ENCODE measurements around the gene CEP164. TPM values are rescaled to one million over a fixed set of nuclear protein-coding genes. Genes with fewer than 3 reads are reported as not detected.

Gene CEP164
- total RNA-seq, 4 donors from 2014 or later = 3.4 to 9.2 (median 5.8) TPM

- TF ChIP-seq POLR2A (IDR thresholded peaks at IDR 0.05) = no peak
- TF ChIP-seq, protein P1, sequence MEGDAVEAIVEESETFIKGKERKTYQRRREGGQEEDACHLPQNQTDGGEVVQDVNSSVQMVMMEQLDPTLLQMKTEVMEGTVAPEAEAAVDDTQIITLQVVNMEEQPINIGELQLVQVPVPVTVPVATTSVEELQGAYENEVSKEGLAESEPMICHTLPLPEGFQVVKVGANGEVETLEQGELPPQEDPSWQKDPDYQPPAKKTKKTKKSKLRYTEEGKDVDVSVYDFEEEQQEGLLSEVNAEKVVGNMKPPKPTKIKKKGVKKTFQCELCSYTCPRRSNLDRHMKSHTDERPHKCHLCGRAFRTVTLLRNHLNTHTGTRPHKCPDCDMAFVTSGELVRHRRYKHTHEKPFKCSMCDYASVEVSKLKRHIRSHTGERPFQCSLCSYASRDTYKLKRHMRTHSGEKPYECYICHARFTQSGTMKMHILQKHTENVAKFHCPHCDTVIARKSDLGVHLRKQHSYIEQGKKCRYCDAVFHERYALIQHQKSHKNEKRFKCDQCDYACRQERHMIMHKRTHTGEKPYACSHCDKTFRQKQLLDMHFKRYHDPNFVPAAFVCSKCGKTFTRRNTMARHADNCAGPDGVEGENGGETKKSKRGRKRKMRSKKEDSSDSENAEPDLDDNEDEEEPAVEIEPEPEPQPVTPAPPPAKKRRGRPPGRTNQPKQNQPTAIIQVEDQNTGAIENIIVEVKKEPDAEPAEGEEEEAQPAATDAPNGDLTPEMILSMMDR (IDR thresholded peaks at IDR 0.05 in 4 of 5, conservative IDR thresholded peaks at IDR 0.05 in 1 of 5) = no peak
- in situ Hi-C loops (cut with MboI; ENCODE audit: low sequenced_read_pairs in 4 of 4) = loop anchor here in 1 of 4 donors (25.0 kb wide), 1 partner anchor 618 kb away; no protein-coding TSS in a partner anchor
- Histone ChIP-seq H3K36me3 (no peaks in the 10 kb centered on the region), H3K27ac (no peak overlapping the region), H3K27me3 (peaks cover 3 to 15% (median 11%) of the 10 kb centered on the region in 3 donors), H3K4me3 (no peak overlapping the region), H3K4me1 (no peaks in the 10 kb centered on the region), H3K9me3 (no peaks in the 10 kb centered on the region)
- ATAC-seq = no peak
- DNase-seq = no peak
- intact Hi-C loops (cut with DNase I; ENCODE audit: low total_unique reads) = no loop called here
Observed at GRCh38 chr11:117444256-117444655, 116.6 kb downstream of the CEP164 start.

GRCh38 chr11:117444711-117445658, 117.3 kb downstream of the CEP164 start:
- H3K27me3 ChIP-seq = peaks cover 3 to 15% (median 11%) of the 10 kb centered on the region in 3 donors
- TF ChIP-seq POLR2A (IDR thresholded peaks at IDR 0.05) = no peak
- TF ChIP-seq, protein P1 (IDR thresholded peaks at IDR 0.05 in 4 of 5, conservative IDR thresholded peaks at IDR 0.05 in 1 of 5) = no peak
- H3K4me1 ChIP-seq = no peaks in the 10 kb centered on the region
- ATAC-seq (no peak), DNase-seq (no peak)
- intact Hi-C loops (cut with DNase I; ENCODE audit: low total_unique reads) (no loop called here), in situ Hi-C loops (cut with MboI; ENCODE audit: low sequenced_read_pairs in 4 of 4) (loop anchor here in 1 of 4 donors (25.0 kb wide), 1 partner anchor 617 kb away; no protein-coding TSS in a partner anchor)
- H3K27ac ChIP-seq = no peak overlapping the region
- H3K9me3 ChIP-seq = no peaks in the 10 kb centered on the region
- H3K36me3 ChIP-seq = no peaks in the 10 kb centered on the region
- H3K4me3 ChIP-seq = no peak overlapping the region

GRCh38 chr11:117449111-117449693, 121.5 kb downstream of the CEP164 start:
- H3K4me1 ChIP-seq = no peaks in the 10 kb centered on the region
- ATAC-seq = no peak
- TF ChIP-seq, protein P1 (IDR thresholded peaks at IDR 0.05 in 4 of 5, conservative IDR thresholded peaks at IDR 0.05 in 1 of 5) = no peak
- TF ChIP-seq POLR2A (IDR thresholded peaks at IDR 0.05) = no peak
- H3K27me3 ChIP-seq = peaks cover 2 to 9% (median 3%) of the 10 kb centered on the region in 3 donors
- H3K9me3 ChIP-seq = peaks cover 0 to 3% (median 0%) of the 10 kb centered on the region in 3 donors
- no peak overlapping the region for H3K27ac ChIP-seq
- in situ Hi-C loops (cut with MboI; ENCODE audit: low sequenced_read_pairs in 4 of 4) = loop anchor here in 1 of 4 donors (25.0 kb wide), 1 partner anchor 613 kb away; no protein-coding TSS in a partner anchor
- no peak overlapping the region for H3K4me3 ChIP-seq
- H3K36me3 ChIP-seq = no peaks in the 10 kb centered on the region
- no peak for DNase-seq
- intact Hi-C loops (cut with DNase I; ENCODE audit: low total_unique reads) = no loop called here

- no peaks in the 10 kb centered on the region for H3K4me1 ChIP-seq
- no peak for ATAC-seq
- intact Hi-C loops (cut with DNase I; ENCODE audit: low total_unique reads) = no loop called here
Observed at GRCh38 chr11:117453886-117454563, 126.4 kb downstream of the CEP164 start.

More at GRCh38 chr11:117453886-117454563, 126.4 kb downstream of the CEP164 start:
- no peak for DNase-seq
- Histone ChIP-seq H3K36me3 (no peaks in the 10 kb centered on the region), H3K4me3 (no peak overlapping the region), H3K27ac (no peak overlapping the region), H3K9me3 (peaks cover 0 to 4% (median 0%) of the 10 kb centered on the region in 3 donors), H3K27me3 (no peaks in the 10 kb centered on the region)
- TF ChIP-seq, protein P1 (IDR thresholded peaks at IDR 0.05 in 4 of 5, conservative IDR thresholded peaks at IDR 0.05 in 1 of 5) = no peak
- no peak for TF ChIP-seq POLR2A (IDR thresholded peaks at IDR 0.05)
- in situ Hi-C loops (cut with MboI; ENCODE audit: low sequenced_read_pairs in 4 of 4) = no loop called here

Measured in gastrocnemius medialis (tissue), 4 donors.